ENCODE measurements around the gene KDM5B. TPM values are rescaled to one million over a fixed set of nuclear protein-coding genes. Genes with fewer than 3 reads are reported as not detected.
A peak's percentile ranks its signal among the peaks of the same experiment; 100 is the strongest.
"Not testable (repeated sequence)": the region's sequence is repeated elsewhere in the genome, so short reads cannot be mapped to it uniquely, and the experiment has no call there.

Gene KDM5B
- polyA plus RNA-seq (ENCODE audit: insufficient read length): 42.9 TPM

GRCh38 chr1:202807926-202808757 is at the start of gene KDM5B:
TSS of gene KDM5B (minus strand) at chr1:202808421. CDS start at chr1:202808305, 116 bp downstream.
- peak; percentile 60 for DNase-seq (ENCODE audit: low read depth)

- DNase-seq (ENCODE audit: low read depth): no peak
These were observed 49.0 kb upstream of the KDM5B start for GRCh38 chr1:202857136-202857610.

DNA sequence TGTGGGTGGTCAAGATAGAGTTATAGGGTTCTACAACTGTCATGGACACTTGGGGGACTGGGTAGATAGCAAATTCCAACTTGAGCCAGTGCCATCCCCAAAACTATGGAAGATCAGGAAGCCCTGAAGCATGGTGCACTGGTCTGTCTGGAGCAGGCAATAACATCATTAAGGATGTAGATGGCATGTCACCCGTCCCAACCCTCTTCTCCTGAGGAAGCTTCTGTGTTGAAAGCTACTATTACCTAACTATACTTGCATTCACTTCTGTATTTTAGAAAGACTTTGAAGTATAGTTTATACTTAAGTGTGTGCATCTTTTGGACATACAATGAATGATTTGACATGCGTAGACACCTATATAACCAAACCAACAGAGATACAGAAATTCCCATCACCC is 47.8 kb upstream of the KDM5B start:
- DNase-seq (ENCODE audit: low read depth): no peak

DNA sequence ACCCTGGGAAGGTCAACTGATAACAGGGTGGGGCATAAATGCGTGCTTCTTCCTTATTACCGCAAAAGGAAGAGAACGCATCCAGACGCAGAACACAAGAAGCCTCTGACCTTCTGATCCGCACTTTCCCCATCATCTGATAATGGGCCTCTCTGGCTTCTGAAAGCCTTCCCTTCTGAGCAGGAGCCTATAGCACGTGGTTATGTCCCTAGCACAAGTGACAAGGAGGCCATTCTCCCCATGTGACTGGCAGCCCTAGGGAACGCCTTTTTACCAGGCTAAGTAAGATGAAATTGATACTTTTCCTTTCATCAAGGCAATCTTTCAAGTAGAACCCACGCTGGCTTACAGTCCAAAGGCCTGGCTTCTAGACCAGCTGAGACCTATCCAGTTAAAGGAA is 46.6 kb upstream of the KDM5B start:
- DNase-seq (ENCODE audit: low read depth): no peak

- DNase-seq (ENCODE audit: low read depth): no peak
These were observed 44.1 kb upstream of the KDM5B start for GRCh38 chr1:202852163-202852904.

DNA sequence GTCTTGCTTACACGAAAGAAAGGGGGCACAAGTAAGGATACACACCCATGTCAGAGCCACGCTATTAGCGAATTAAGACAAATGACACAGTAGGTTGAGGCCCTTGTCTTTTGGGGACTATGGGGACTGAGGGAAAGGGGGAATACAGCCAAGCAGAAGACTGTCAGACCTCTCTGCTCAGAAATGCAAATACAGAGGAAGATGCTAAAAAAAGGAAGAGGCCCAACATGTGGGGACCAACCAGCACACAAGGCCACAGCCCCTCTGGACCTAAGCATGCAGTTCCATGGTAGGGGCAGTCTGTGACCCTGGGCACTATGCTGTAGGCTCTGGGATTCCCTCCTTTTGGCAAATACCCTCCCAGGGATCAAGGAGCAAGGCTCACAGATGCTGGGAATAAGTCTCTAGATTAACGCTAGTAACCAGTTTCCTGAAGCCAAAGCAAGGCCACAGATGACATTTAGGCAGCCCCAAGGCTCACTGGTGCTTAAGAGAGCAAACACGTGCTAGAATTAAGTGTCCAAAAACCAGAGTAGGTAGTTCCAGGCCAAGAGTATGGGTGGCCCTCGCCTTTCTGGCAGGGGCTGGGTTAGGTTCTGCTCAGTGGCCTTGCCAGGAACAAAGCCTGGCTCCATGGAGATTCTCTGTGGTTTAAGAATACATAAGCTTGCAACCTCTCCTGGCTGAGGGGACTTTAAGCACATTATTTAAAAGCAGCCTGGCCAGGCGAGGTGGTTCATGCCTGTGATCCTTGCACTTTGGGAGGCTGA is 42.6 kb upstream of the KDM5B start:
- no peak for DNase-seq (ENCODE audit: low read depth)

DNA sequence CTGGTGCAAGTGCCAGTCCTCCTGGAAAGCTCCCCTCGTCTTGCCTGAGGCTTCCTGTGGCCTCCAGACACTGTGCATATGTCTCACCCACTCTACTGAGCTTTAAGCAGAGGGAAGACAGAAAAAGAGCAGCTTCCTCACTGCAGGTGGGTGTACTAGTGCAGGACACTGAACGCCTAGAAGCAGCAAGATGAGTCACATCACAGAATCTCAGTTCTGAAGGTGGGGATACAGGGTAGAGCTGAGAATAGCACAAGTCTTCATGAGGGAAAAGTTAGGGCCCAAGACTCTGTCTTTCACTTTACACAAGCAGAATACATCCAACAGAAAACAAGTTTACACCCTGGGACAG is 39.9 kb upstream of the KDM5B start:
- DNase-seq (ENCODE audit: low read depth): no peak

- DNase-seq (ENCODE audit: low read depth): no peak
These were observed 36.7 kb upstream of the KDM5B start for GRCh38 chr1:202844935-202845334.

DNA sequence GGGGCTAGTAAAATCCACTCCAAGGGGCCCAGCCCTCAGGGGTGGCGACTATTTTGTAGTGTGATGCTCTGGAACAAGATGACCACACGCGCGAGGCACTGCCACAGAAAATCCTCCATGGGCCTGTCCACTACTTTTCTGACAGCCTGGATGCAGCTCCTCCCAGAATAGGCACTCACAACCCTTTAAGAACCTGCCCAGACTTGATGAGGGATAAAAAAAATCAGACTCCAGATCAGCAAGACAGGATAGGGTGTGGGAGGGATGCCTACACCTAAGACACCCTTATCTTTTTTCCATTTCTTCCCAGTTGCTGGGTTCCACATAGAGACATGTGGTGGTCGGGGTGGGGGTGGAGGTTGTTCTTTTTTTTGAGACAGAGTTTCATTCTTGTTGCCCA is 36.0 kb upstream of the KDM5B start:
- no peak for DNase-seq (ENCODE audit: low read depth)

- DNase-seq (ENCODE audit: low read depth): no peak
These were observed 34.9 kb upstream of the KDM5B start for GRCh38 chr1:202843081-202843480.

DNA sequence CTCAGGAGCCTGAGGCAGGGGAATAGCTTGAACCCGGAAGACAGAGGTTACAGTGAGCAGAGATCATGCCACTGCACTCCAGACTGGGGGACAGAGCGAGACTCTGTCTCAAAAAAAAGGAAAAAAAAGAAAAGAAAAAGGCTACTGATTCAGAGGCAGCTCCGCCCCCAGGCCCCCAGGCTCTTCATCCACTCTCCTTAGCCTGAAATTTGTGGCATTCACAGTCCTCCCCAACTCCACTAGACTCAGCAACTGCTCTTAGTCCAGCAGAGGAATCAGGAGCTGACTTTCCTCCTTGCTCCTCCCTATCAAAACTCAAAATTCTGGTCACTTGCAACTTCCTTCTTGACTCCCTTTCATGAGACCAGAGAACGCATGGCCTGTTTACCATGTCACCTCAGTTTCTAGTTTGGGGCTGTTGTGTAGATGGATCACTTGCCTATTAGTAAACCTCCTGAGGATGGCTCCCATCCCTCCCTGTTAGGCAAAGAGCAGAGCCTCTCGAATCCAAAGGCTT is 29.6 kb upstream of the KDM5B start:
- DNase-seq (ENCODE audit: low read depth): no peak

GRCh38 chr1:202836623-202837403 is 28.6 kb upstream of the KDM5B start:
- DNase-seq (ENCODE audit: low read depth): no peak

DNA sequence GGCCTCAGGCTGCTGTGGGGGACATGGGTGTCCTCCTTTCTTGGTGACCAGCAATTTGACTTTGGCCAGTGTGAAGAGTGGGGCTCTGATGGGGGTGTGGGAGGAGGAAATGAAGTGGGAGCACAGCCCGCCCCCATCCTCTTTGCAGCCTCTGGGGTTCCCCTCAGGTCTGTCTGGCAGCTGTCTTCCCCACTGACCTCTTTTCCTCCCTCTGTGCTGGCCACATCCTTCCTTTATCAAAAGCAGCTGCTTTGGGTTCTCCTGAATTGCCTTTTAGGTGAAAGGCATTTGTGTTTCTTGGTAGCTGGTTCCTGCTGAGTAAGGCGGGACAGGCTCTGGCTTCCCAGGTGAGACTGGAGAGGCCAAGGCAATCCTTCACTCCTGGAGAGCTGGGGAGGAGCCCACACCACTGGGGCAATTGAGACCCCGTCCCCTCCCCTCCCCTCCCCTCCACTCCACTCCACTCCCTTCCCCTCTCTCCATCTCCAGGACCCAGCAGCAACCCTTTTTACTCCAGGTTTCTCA is 27.4 kb upstream of the KDM5B start:
- DNase-seq (ENCODE audit: low read depth): no peak

DNA sequence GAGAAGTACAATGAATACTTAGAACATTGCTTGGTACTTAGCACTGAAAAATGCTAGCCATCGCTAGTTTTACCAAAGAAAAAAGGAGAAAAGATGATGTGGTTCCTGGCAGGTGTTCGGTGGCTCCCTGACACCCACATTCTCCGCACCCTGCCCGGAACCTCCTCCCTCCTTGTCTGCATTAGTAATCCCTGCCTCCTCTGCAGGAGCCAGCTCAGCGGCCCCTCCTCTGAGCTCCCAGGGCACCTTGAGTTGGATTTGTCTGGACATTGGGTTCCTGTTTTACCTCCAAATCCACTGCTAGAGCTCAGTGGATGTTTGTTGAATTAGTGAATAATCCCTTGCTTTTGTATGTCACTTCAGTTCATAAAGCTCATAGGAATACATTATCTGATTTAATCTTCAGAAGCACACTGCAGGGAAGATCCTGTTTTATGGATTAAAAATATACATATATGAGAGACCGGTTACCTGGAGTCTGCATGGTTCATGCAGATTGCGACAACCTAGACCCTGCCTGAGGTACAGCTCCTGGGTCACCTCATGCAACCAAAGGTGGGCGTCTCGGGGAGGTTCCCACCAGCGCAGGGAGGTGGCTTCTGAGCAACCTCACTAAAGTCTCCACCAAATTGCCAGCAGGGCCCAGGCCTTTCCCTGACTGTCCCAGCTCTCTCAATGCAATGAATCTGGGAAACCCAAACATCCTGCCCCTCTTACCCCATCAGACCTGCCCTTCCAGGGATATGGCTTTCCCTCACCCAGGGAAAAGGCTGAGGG is 26.7 kb upstream of the KDM5B start:
- DNase-seq (ENCODE audit: low read depth): no peak

GRCh38 chr1:202831906-202832305 is 23.7 kb upstream of the KDM5B start:
- no peak for DNase-seq (ENCODE audit: low read depth)

DNA sequence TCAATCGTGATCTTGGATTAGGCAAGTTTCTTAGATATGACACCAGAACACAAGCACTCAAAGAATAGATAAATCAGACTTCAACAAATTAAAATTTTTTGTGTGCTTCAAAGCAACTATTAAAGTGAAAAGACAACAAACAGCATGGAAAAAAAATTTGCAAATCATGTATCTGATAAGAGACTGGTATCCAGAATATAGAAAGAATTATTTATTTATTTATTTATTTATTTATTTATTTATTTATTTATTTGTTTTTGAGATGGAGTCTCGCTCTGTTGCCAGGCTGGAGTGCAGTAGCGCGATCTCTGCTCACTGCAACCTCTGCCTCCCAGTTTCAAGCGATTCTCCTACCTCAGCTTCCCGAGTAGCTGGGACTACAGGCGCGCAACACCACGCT is 21.0 kb upstream of the KDM5B start:
- DNase-seq (ENCODE audit: low read depth): not testable (repeated sequence)

GRCh38 chr1:202825748-202826147 is 17.5 kb upstream of the KDM5B start:
- no peak for DNase-seq (ENCODE audit: low read depth)

GRCh38 chr1:202821467-202821866 is 13.2 kb upstream of the KDM5B start:
- DNase-seq (ENCODE audit: low read depth): no peak

GRCh38 chr1:202818819-202819218 is 10.6 kb upstream of the KDM5B start:
- no peak for DNase-seq (ENCODE audit: low read depth)

DNA sequence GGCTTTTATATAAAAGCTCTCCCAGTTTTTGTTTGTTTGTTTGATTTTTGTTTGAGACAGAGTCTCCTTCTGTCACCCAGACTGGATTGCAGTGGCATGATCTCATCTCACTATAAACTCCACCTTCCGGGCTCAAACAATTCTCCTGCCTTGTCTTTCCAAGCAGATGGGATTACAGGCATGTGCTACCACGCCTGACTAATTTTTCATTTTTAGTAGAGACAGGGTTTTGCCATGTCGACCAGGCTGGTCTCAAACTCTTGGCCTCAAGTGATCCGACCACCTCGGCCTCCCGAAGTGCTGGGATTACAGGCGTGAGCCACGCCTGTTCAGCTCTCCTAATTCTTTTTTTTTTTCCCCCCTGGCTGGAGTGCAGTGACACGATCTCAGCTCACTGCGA is 6.9 kb upstream of the KDM5B start:
- no peak for DNase-seq (ENCODE audit: low read depth)

Measured in forelimb muscle (tissue), 1 donor.